ENCODE results near the gene TIGD6. TPM values are rescaled to one million over a fixed set of nuclear protein-coding genes. Genes with fewer than 3 reads are reported as not detected.
A peak's percentile ranks its signal among the peaks of the same experiment; 100 is the strongest.

Gene TIGD6
- total and polyA plus RNA-seq, 10 of the 15 experiments (the other 5 are each of a cell fraction or from before 2014, with no cell fraction given), result 0.84 to 4.1 (median 2.7) TPM

DNA sequence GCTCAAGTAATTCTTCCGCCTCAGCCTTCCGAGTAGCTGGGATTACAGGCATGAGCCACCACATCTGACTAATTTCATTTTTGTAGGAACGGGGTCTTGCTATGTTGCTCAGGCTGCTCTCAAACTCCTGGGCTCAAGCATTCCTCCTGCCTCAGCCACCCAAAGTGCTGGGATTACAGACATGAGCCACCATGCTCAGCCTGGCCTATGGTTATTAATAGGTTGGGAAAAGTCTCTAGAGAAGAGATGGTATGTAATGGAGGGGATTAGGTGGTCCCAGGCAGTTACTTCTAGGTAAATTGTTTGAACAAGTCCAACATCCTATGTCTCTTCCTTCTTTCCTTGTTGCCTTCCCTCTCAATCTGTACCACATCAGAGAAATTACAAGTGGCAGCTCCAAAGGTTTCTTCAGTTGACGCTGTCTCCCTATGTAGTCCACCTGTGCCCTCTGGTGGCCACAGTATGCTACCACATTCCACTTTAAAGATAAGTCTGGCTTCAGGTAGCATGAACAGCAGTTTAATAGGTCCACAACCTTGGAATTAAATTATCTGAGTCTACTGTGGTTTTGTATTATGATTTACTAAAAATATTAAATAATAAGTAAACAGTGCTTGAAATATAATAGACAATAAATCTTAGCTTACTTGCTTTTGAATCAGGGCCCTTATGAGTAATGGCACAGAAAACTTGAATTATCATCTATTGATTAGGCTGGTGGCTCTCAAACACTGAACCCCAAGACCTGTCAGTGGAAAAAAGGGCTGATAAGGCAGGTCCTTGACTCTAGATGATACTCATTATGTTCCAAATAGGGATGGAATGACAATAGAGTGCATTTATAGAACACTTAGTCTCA is 9.7 kb downstream of the TIGD6 start (continued):
- TF ChIP-seq RAD51 (IDR thresholded peaks at IDR 0.05) (no peak), JUNB (IDR thresholded peaks at IDR 0.05) (no peak), YY1 (IDR thresholded peaks at IDR 0.05; ENCODE audit: low read depth, low read length) (peak; percentile 62)

DNA sequence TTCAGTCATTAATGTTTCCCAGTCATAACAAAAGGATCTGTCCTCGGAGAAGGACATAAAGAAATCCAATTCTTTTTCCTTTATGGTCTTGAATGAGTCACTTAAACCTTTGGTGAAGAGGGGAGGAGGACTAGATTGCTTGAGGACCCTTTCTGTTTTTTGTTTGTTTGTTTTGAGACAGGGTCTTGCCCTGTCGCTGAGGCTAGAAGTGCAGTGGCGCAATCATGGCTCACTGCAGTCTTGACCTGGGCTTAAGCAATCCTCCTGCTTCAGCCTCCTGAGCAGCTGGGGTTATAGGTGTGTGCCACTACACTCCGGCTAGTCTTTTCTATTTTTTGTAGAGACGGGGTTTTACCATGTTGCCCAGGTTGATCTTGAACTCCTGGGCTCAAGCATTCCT is 12.3 kb downstream of the TIGD6 start:
- Histone ChIP-seq H3K9me3 (replicated peaks; ENCODE audit: control insufficient read depth, insufficient read depth, low read length) (no peaks in the 10 kb centered on the region), H3K27me3 (replicated peaks in 1 of 2; ENCODE audit: control insufficient read depth in 2 of 2, insufficient read depth in 2 of 2, low read length in 1 of 2) (no peaks in the 10 kb centered on the region), H3K36me3 (ENCODE audit: control insufficient read depth in 2 of 2, insufficient read depth in 2 of 2, low read length in 1 of 2) (no peaks in the 10 kb centered on the region), H3K27ac (ENCODE audit: control insufficient read depth, insufficient read depth) (no peak overlapping the region), H3K9ac (ENCODE audit: control insufficient read depth, insufficient read depth, low read length) (no peak overlapping the region), H3K4me2 (ENCODE audit: control insufficient read depth, insufficient read depth) (no peak overlapping the region), H3K79me2 (ENCODE audit: control insufficient read depth, insufficient read depth, low read length) (no peaks in the 10 kb centered on the region), H3K4me3 (no peak overlapping the region), H2AFZ (ENCODE audit: control insufficient read depth, low read depth, low read length) (no peak overlapping the region), H4K20me1 (ENCODE audit: control insufficient read depth, insufficient read depth) (no peaks in the 10 kb centered on the region), H3K4me1 (ENCODE audit: control insufficient read depth, insufficient read depth, low read length) (no peaks in the 10 kb centered on the region)
- intact Hi-C loops (cut with micrococcal nuclease; ENCODE audit: unreplicated experiment) (no loop called here), in situ Hi-C loops (cut with MboI) (loop anchor here (5.0 kb wide), 2 partner anchors 151 to 351 kb away; no protein-coding TSS in a partner anchor)
- FAIRE-seq (no peak), ATAC-seq (no peak), DNase-seq (ENCODE audit: low read depth, low spot score) (no peak)
- ChIA-PET SMC1A (ENCODE audit: uncharacterized antibody, unreplicated experiment) (no interaction called here), CTCF (no interaction called here), POLR2A (no interaction called here), RAD21 (ENCODE audit: unreplicated experiment) (interaction anchor here (1.1 kb wide), 1 partner anchor 135 kb away, joined by 3 read pairs; no protein-coding TSS in a partner anchor)
- TF ChIP-seq BCL11A (IDR thresholded peaks at IDR 0.05; ENCODE audit: low read depth, low read length) (no peak), IKZF1 (conservative IDR thresholded peaks at IDR 0.05) (no peak)
- no TSS peak for BruUV-seq (replicated peaks)
- WGBS (ENCODE audit: insufficient coverage, insufficient replicate concordance, low lambda C conversion rate, missing lambda C conversion rate), result 94% methylated on average over 5 of the region's 5 CpGs

DNA sequence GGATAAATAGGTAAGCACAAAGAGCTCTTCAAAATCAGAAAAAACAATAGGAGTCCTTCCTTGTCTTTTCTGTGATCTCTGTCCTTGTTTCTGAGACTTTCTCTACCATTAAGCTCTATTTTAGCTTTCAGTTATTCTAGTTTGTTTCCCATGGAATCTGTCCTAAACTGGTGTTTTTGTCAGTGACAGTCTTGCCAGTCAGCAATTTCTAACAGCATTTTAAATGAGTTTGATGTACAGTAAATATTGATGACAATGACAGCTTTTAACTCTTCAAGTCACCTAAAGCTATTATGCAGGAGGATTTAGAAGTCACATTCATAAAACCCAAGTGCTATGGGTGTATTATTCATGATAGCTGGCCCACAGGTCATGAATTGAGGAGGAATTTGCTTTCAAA is 17.9 kb downstream of the TIGD6 start:
- RAD21 ChIA-PET (ENCODE audit: unreplicated experiment), result interaction anchor here (1.4 kb wide), 1 partner anchor 148 kb away, joined by 5 read pairs; no protein-coding TSS in a partner anchor
- SMC1A ChIA-PET (ENCODE audit: uncharacterized antibody, unreplicated experiment), result interaction anchor here (0.8 to 1.6 kb wide), 5 partner anchors 8 to 130 kb away, joined by 3 to 4 read pairs (median 3); no protein-coding TSS in a partner anchor
- H3K36me3 ChIP-seq (ENCODE audit: control insufficient read depth in 2 of 2, insufficient read depth in 2 of 2, low read length in 1 of 2), result no peaks in the 10 kb centered on the region; a peak in 1 of 4 replicates
- H3K4me3 ChIP-seq, result no peak overlapping the region
- no peaks in the 10 kb centered on the region for H3K79me2 ChIP-seq (ENCODE audit: control insufficient read depth, insufficient read depth, low read length)
- BruUV-seq (replicated peaks), result no TSS peak
- TF ChIP-seq IKZF2 (IDR thresholded peaks at IDR 0.05) (no peak), HDAC2 (IDR thresholded peaks at IDR 0.05) (no peak)
- H2AFZ ChIP-seq (ENCODE audit: control insufficient read depth, low read depth, low read length), result no peak overlapping the region
- no peak overlapping the region for H3K4me2 ChIP-seq (ENCODE audit: control insufficient read depth, insufficient read depth)
- no peak for DNase-seq (ENCODE audit: low read depth, low spot score)
- H3K9me3 ChIP-seq (replicated peaks; ENCODE audit: control insufficient read depth, insufficient read depth, low read length), result no peaks in the 10 kb centered on the region
- intact Hi-C loops (cut with micrococcal nuclease; ENCODE audit: unreplicated experiment), result no loop called here
- CTCF ChIA-PET, result interaction anchor here (0.6 to 2.2 kb wide), 7 partner anchors 8 to 563 kb away, joined by 3 to 19 read pairs (median 7); no protein-coding TSS in a partner anchor
- no peaks in the 10 kb centered on the region for H4K20me1 ChIP-seq (ENCODE audit: control insufficient read depth, insufficient read depth)
- in situ Hi-C loops (cut with MboI), result no loop called here
- H3K27ac ChIP-seq (ENCODE audit: control insufficient read depth, insufficient read depth), result no peak overlapping the region
- POLR2A ChIA-PET, result no interaction called here
- no peaks in the 10 kb centered on the region for H3K4me1 ChIP-seq (ENCODE audit: control insufficient read depth, insufficient read depth, low read length)
- no peak for ATAC-seq
- FAIRE-seq, result no peak
- no peaks in the 10 kb centered on the region for H3K27me3 ChIP-seq (replicated peaks in 1 of 2; ENCODE audit: control insufficient read depth in 2 of 2, insufficient read depth in 2 of 2, low read length in 1 of 2)
- H3K9ac ChIP-seq (ENCODE audit: control insufficient read depth, insufficient read depth, low read length), result no peak overlapping the region

All from GM12878 (cell line).